ENCODE data around the gene TCF7L1. TPM values are rescaled to one million over a fixed set of nuclear protein-coding genes. Genes with fewer than 3 reads are reported as not detected.

Gene TCF7L1
- total and polyA plus RNA-seq, 2 experiments from 2014 or later = 0.65 to 1.8 TPM

GRCh38 chr2:85216927-85217326 is 83.7 kb downstream of the TCF7L1 start:
- DNase-seq = no peak
- H3K4me1 ChIP-seq (ENCODE audit: insufficient read depth) = peaks cover 17% of the 10 kb centered on the region

DNA sequence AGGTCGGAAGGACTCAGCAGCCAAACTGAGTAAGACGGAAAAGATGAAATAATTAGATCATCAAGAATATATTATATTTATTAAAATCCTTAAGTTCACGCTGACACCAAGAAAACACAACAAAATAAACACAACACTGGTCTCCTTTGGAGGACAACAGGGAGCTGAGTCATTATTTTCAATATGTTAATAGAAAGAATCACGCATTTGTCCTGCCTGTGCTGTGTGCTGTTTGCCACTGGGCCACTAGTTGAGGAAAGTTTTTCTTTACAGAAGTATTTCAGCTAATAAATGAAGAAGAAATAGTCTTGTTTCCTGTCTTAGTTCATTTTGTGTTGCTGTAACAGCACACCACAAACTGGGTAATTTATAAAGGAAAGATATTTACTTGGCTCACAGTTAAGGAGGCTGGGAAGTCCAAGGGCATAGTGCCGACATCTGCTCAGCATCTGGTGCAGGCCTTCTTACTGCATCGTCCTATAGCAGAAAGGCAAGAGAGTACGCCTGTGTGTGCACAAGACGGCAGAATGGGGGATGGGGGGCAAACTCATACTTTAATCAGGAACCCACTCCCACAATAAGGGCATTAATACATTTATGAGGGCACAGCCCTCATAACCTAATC is 88.0 kb downstream of the TCF7L1 start:
- in situ Hi-C loops (cut with MboI) = no loop called here
- H3K9me3 ChIP-seq (ENCODE audit: low read depth) = no peaks in the 10 kb centered on the region
- DNase-seq = peak; percentile 14
- H3K9ac ChIP-seq = no peak overlapping the region
- no peaks in the 10 kb centered on the region for H3K9me2 ChIP-seq (ENCODE audit: insufficient read depth)
- no peaks in the 10 kb centered on the region for H3K27me3 ChIP-seq (replicated peaks; ENCODE audit: insufficient read depth)
- WGBS, 2 experiments (ENCODE audit: low coverage in 1 of 2, low lambda C conversion rate in 2 of 2, missing lambda C conversion rate in 2 of 2) = 50 to 52% methylated on average over 8 of the region's 8 CpGs
- TF ChIP-seq EZH2phosphoT487 (IDR thresholded peaks at IDR 0.05; ENCODE audit: insufficient read depth, low read depth) (no peak), EZH2 (IDR thresholded peaks at IDR 0.05; ENCODE audit: insufficient read depth, poor library complexity, severe bottlenecking) (no peak)
- peaks cover 2% of the 10 kb centered on the region; the same call in 1 of the 2 replicates for H3K79me2 ChIP-seq (ENCODE audit: insufficient read depth)
- H3K4me3 ChIP-seq = no peak overlapping the region
- no peak overlapping the region for H3K27ac ChIP-seq
- no peaks in the 10 kb centered on the region for H3K36me3 ChIP-seq (ENCODE audit: low read depth)
- peaks cover 8% of the 10 kb centered on the region for H3F3A ChIP-seq (ENCODE audit: insufficient read depth)
- H2AFZ ChIP-seq = no peak overlapping the region
- peaks cover 5% of the 10 kb centered on the region for H3K4me1 ChIP-seq (ENCODE audit: insufficient read depth)
- no peaks in the 10 kb centered on the region for H4K20me1 ChIP-seq (ENCODE audit: insufficient read depth)
- H3K4me2 ChIP-seq (ENCODE audit: unreplicated experiment) = no peak overlapping the region

More at GRCh38 chr2:85216927-85217326, 83.7 kb downstream of the TCF7L1 start:
- TF ChIP-seq EZH2 (IDR thresholded peaks at IDR 0.05; ENCODE audit: insufficient read depth, poor library complexity, severe bottlenecking) = no peak
- Histone ChIP-seq H2AFZ (no peak overlapping the region), H3K79me2 (ENCODE audit: insufficient read depth) (no peaks in the 10 kb centered on the region), H3F3A (ENCODE audit: insufficient read depth) (peaks cover 20% of the 10 kb centered on the region), H3K27ac (no peak overlapping the region), H3K36me3 (ENCODE audit: low read depth) (no peaks in the 10 kb centered on the region), H4K20me1 (ENCODE audit: insufficient read depth) (peaks cover 7% of the 10 kb centered on the region; the same call in 1 of the 2 replicates), H3K4me2 (ENCODE audit: unreplicated experiment) (no peak overlapping the region), H3K9me2 (ENCODE audit: insufficient read depth) (no peaks in the 10 kb centered on the region), H3K27me3 (replicated peaks; ENCODE audit: insufficient read depth) (peaks cover 10% of the 10 kb centered on the region; the same call in 1 of the 2 replicates), H3K9me3 (ENCODE audit: low read depth) (no peaks in the 10 kb centered on the region), H3K9ac (no peak overlapping the region), H3K4me3 (no peak overlapping the region)
- WGBS, 2 experiments (ENCODE audit: low coverage in 1 of 2, low lambda C conversion rate in 2 of 2, missing lambda C conversion rate in 2 of 2) = 72 to 77% methylated on average over 4 of the region's 4 CpGs
- in situ Hi-C loops (cut with MboI) = no loop called here

DNA sequence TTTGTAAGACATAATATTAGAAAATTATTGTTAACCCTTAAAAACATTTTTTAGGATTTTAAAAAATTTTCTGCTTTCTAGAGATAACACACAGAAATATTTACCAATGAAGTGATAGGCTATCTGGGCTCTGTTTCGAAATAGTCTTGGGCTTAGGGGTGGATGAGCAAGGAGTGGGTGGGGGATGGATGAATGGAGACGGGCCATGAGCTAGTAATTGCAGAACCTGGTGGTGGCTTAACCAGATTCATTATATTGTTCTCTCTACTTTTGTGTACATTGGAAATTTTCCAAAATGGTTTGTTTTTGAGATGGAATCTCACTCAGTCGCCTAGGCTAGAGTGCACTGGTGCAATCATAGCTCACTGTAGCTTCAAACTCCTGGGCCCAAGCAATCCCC is 89.6 kb downstream of the TCF7L1 start:
- H3F3A ChIP-seq (ENCODE audit: insufficient read depth) = no peaks in the 10 kb centered on the region
- no peaks in the 10 kb centered on the region; the same call in 1 of the 2 replicates for H4K20me1 ChIP-seq (ENCODE audit: insufficient read depth)
- no peaks in the 10 kb centered on the region for H3K36me3 ChIP-seq (ENCODE audit: low read depth)
- no peaks in the 10 kb centered on the region for H3K27me3 ChIP-seq (replicated peaks; ENCODE audit: insufficient read depth)
- TF ChIP-seq EZH2phosphoT487 (IDR thresholded peaks at IDR 0.05; ENCODE audit: insufficient read depth, low read depth) (no peak), EZH2 (IDR thresholded peaks at IDR 0.05; ENCODE audit: insufficient read depth, poor library complexity, severe bottlenecking) (no peak)
- in situ Hi-C loops (cut with MboI) = no loop called here
- 75 to 78% methylated on average over 3 of the region's 3 CpGs for WGBS, 2 experiments (ENCODE audit: low coverage in 1 of 2, low lambda C conversion rate in 2 of 2, missing lambda C conversion rate in 2 of 2)
- no peak overlapping the region for H3K9ac ChIP-seq
- DNase-seq = no peak
- H3K4me3 ChIP-seq = no peak overlapping the region
- no peak overlapping the region for H3K4me2 ChIP-seq (ENCODE audit: unreplicated experiment)
- peaks cover 13% of the 10 kb centered on the region; the same call in 1 of the 2 replicates for H3K79me2 ChIP-seq (ENCODE audit: insufficient read depth)
- no peak overlapping the region for H2AFZ ChIP-seq
- no peak overlapping the region for H3K27ac ChIP-seq
- no peaks in the 10 kb centered on the region for H3K4me1 ChIP-seq (ENCODE audit: insufficient read depth)
- no peaks in the 10 kb centered on the region for H3K9me2 ChIP-seq (ENCODE audit: insufficient read depth)
- no peaks in the 10 kb centered on the region for H3K9me3 ChIP-seq (ENCODE audit: low read depth)

DNA sequence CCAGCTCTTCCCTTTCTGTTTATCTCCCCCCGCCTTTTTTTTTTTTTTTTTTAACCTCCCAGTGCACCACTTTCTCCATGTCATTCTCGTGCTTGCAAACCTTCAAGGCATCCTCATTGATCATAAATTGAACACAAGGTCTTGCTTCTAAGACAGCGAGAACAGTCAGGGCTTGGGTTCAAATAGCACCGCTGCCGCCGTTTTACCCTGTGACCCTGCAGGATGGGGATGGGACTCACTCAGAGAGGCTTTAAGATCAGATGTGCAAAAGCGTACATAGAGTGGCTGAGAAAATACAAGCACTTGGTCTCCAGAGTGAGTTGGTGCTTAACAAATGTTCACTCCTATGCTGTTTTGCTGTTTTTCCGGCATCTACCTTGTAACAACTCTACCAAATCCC is 93.6 kb downstream of the TCF7L1 start:
- Histone ChIP-seq H3K4me2 (ENCODE audit: unreplicated experiment) (no peak overlapping the region), H3K79me2 (ENCODE audit: insufficient read depth) (peaks cover 13% of the 10 kb centered on the region; the same call in 1 of the 2 replicates), H3K36me3 (ENCODE audit: low read depth) (no peaks in the 10 kb centered on the region), H4K20me1 (ENCODE audit: insufficient read depth) (no peaks in the 10 kb centered on the region; the same call in none of the 2 replicates), H2AFZ (no peak overlapping the region), H3K9me3 (ENCODE audit: low read depth) (no peaks in the 10 kb centered on the region), H3K27me3 (replicated peaks; ENCODE audit: insufficient read depth) (no peaks in the 10 kb centered on the region), H3K4me1 (ENCODE audit: insufficient read depth) (no peaks in the 10 kb centered on the region), H3K9me2 (ENCODE audit: insufficient read depth) (no peaks in the 10 kb centered on the region), H3F3A (ENCODE audit: insufficient read depth) (no peaks in the 10 kb centered on the region), H3K27ac (no peak overlapping the region), H3K4me3 (no peak overlapping the region), H3K9ac (no peak overlapping the region)
- in situ Hi-C loops (cut with MboI) = no loop called here
- no peak for TF ChIP-seq EZH2phosphoT487 (IDR thresholded peaks at IDR 0.05; ENCODE audit: insufficient read depth, low read depth)
- no peak for TF ChIP-seq EZH2 (IDR thresholded peaks at IDR 0.05; ENCODE audit: insufficient read depth, poor library complexity, severe bottlenecking)
- 95 to 96% methylated on average over 8 of the region's 8 CpGs for WGBS, 2 experiments (ENCODE audit: low coverage in 1 of 2, low lambda C conversion rate in 2 of 2, missing lambda C conversion rate in 2 of 2)
- DNase-seq = no peak

All from GM23248 (cell line).